Measurements from ENCODE around the gene CBLB. TPM values are rescaled to one million over a fixed set of nuclear protein-coding genes. Genes with fewer than 3 reads are reported as not detected.
A peak's percentile ranks its signal among the peaks of the same experiment; 100 is the strongest.

CBLB gene
- polyA plus RNA-seq, 1 experiment, result 24.7 TPM

DNA sequence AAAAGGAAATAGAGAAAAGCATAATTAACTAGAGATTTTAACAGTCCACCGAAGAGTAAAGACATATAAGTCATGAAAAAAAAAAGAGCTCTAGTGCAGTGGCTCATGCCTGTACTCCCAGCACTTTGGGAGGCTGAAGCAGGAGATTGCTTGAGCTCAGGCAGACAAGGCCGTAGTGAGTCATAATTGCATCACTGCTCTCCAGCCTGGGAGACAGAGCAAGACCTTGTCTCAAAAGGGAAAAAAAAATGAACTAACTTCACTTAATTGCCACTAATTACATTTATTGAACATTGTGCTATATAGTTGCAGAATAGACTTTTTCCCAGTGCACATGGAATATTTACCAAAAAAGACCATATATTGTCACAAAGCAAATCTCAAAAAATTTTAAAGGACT is 221.8 kb downstream of the CBLB start:
- ChIA-PET POLR2A (interaction anchor here (0.7 kb wide), 1 partner anchor 404 kb away, joined by 3 read pairs; no protein-coding TSS in a partner anchor), CTCF (interaction anchor here (0.7 kb wide), 1 partner anchor 117 kb away, joined by 3 read pairs; no protein-coding TSS in a partner anchor)
- no peak overlapping the region for H3K27ac ChIP-seq (ENCODE audit: low read depth, low read length)
- TF ChIP-seq CTCF (IDR thresholded peaks at IDR 0.05; ENCODE audit: low read depth, low read length), result no peak
- DNase-seq (ENCODE audit: low read depth, low spot score), result peak; percentile 70
- no peak overlapping the region for H3K4me3 ChIP-seq (ENCODE audit: low read depth, low read length)
- no peaks in the 10 kb centered on the region for H3K27me3 ChIP-seq (ENCODE audit: control insufficient read depth, insufficient read depth, low read length)
- H3K9me3 ChIP-seq (ENCODE audit: control insufficient read depth, insufficient read depth, low read length), result no peaks in the 10 kb centered on the region

DNA sequence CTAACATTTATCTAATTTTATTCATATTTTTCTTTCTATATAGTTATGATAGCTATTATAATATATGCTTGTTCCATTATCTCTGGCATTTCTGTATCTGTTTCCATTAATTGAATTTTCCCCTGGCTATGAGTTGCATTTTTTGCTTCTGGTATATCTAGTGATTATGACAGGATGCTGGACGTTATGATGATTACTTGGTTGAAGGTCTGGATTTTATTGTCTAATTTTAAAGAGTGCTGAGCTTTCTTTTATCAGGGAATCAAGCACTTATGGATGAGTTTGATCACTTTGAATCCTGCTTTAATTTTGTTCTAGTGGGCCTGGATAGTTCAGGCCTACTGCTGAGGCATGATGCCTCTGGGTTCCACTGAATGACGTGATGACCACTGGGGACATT is 229.7 kb downstream of the CBLB start:
- DNase-seq (ENCODE audit: low read depth, low spot score), result no peak
- Histone ChIP-seq H3K27ac (ENCODE audit: low read depth, low read length) (no peak overlapping the region), H3K27me3 (ENCODE audit: control insufficient read depth, insufficient read depth, low read length) (no peaks in the 10 kb centered on the region), H3K4me3 (ENCODE audit: low read depth, low read length) (no peak overlapping the region), H3K9me3 (ENCODE audit: control insufficient read depth, insufficient read depth, low read length) (no peaks in the 10 kb centered on the region)
- CTCF ChIA-PET, result interaction anchor here (0.6 kb wide), 1 partner anchor 968 kb away, joined by 3 read pairs; no protein-coding TSS in a partner anchor
- POLR2A ChIA-PET, result no interaction called here
- TF ChIP-seq CTCF (IDR thresholded peaks at IDR 0.05; ENCODE audit: low read depth, low read length), result no peak

DNA sequence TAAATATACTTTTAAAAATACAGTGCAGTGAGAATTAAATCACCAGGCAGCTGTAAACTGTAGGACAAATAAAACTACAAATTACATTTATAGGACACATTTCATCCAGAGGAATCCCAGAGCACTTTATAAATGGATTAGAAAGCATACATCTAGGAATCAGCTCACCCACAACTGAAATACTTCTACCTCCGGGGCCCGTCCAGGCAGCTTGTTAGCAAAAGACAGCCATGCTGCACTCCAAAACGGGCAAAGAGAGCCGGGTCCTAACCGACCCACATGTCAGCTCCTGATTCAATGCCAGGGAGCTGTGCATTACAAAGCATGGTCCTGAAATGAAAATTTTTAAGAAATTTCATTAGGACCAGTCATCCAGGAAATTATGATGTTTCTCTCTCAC is 234.1 kb downstream of the CBLB start:
- ChIA-PET CTCF (no interaction called here), POLR2A (no interaction called here)
- DNase-seq (ENCODE audit: low read depth, low spot score), result no peak
- no peak overlapping the region for H3K4me3 ChIP-seq (ENCODE audit: low read depth, low read length)
- H3K27ac ChIP-seq (ENCODE audit: low read depth, low read length), result no peak overlapping the region
- no peaks in the 10 kb centered on the region for H3K9me3 ChIP-seq (ENCODE audit: control insufficient read depth, insufficient read depth, low read length)
- TF ChIP-seq CTCF (IDR thresholded peaks at IDR 0.05; ENCODE audit: low read depth, low read length), result no peak
- no peaks in the 10 kb centered on the region for H3K27me3 ChIP-seq (ENCODE audit: control insufficient read depth, insufficient read depth, low read length)

DNA sequence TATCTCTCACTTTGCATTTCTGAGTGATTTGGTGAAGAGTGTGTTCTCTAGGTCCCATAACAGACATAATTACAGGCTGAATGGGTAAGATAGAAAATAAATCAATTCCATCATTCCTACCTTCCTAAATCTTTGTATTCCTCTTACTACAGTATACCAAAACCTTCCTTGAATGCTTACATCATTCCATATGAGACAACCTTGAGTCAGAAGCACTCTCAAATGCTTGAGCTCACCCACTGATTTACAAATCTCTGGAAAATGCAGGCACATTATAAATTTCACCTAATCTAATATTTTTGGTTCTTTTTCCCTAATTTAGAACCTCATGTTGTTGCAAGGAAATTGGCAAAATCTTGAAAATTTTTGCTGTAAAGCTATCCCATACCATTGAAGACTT is 239.1 kb downstream of the CBLB start:
- no peak for TF ChIP-seq CTCF (IDR thresholded peaks at IDR 0.05; ENCODE audit: low read depth, low read length)
- CTCF ChIA-PET, result no interaction called here
- POLR2A ChIA-PET, result no interaction called here

GRCh38 chr3:105626739-105627138 is 242.1 kb downstream of the CBLB start:
- H3K9me3 ChIP-seq (ENCODE audit: control insufficient read depth, insufficient read depth, low read length), result no peaks in the 10 kb centered on the region
- DNase-seq (ENCODE audit: low read depth, low spot score), result no peak
- CTCF ChIA-PET, result no interaction called here

More for the DNA sequence above, 239.1 kb downstream of the CBLB start:
- no peak for DNase-seq (ENCODE audit: low read depth, low spot score)
- Histone ChIP-seq H3K27ac (ENCODE audit: low read depth, low read length) (no peak overlapping the region), H3K27me3 (ENCODE audit: control insufficient read depth, insufficient read depth, low read length) (no peaks in the 10 kb centered on the region), H3K4me3 (ENCODE audit: low read depth, low read length) (no peak overlapping the region), H3K9me3 (ENCODE audit: control insufficient read depth, insufficient read depth, low read length) (no peaks in the 10 kb centered on the region)

More at GRCh38 chr3:105626739-105627138, 242.1 kb downstream of the CBLB start:
- Histone ChIP-seq H3K4me3 (ENCODE audit: low read depth, low read length) (no peak overlapping the region), H3K27ac (ENCODE audit: low read depth, low read length) (no peak overlapping the region), H3K27me3 (ENCODE audit: control insufficient read depth, insufficient read depth, low read length) (no peaks in the 10 kb centered on the region)
- TF ChIP-seq CTCF (IDR thresholded peaks at IDR 0.05; ENCODE audit: low read depth, low read length), result no peak
- POLR2A ChIA-PET, result no interaction called here

All from AG04450 (cell line).